IMR-90 (cell line): ENCODE results near the gene FYB2.

Experiments used
- CEBPB ChIP-seq: IDR thresholded peaks from 2 replicates; pipeline ENCODE4 v1.6.1; 2012; ENCODE audit warnings: low read depth, low read length, improper control_type of control experiment
- CTCF ChIP-seq: conservative IDR thresholded peaks from 2 replicates; pipeline ENCODE4 v1.5.1; 2012; ENCODE audit warnings: mild to moderate bottlenecking, low read depth, low read length, improper control_type of control experiment
- MAFK ChIP-seq: IDR thresholded peaks from 2 replicates; pipeline ENCODE4 v1.6.1; 2012; ENCODE audit warnings: low read depth, low read length, improper control_type of control experiment
- POLR2A ChIP-seq: IDR thresholded peaks from 2 replicates; pipeline ENCODE4 v1.6.1; 2012; ENCODE audit warnings: mild to moderate bottlenecking, low read depth, low read length
- RCOR1 ChIP-seq: IDR thresholded peaks from 2 replicates; pipeline ENCODE4 v1.6.1; 2012; ENCODE audit warnings: mild to moderate bottlenecking, low read length, improper control_type of control experiment; ENCODE audit not compliant: insufficient replicate concordance
- TF ChIP-seq, protein P1 (sequence below): fragments of 150-350 bp; IDR thresholded peaks from 2 replicates; pipeline ENCODE4 v1.6.1; 2017; ENCODE audit warnings: mild to moderate bottlenecking, antibody characterized with exemption, low read length, low read depth

- TF ChIP-seq CTCF (no peak), POLR2A (no peak), CEBPB (no peak), RCOR1 (no peak), MAFK (peak; percentile 39)
- TF ChIP-seq, protein P1, sequence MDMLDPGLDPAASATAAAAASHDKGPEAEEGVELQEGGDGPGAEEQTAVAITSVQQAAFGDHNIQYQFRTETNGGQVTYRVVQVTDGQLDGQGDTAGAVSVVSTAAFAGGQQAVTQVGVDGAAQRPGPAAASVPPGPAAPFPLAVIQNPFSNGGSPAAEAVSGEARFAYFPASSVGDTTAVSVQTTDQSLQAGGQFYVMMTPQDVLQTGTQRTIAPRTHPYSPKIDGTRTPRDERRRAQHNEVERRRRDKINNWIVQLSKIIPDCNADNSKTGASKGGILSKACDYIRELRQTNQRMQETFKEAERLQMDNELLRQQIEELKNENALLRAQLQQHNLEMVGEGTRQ, result no peak
Measured at GRCh38 chr1:56814205-56814604, 5.0 kb downstream of the FYB2 start.
